ENCODE data around the gene FMNL2. TPM values are rescaled to one million over a fixed set of nuclear protein-coding genes. Genes with fewer than 3 reads are reported as not detected.

FMNL2 gene
- total and polyA plus RNA-seq, 2 experiments from 2014 or later, result 16.5 to 45.4 TPM

GRCh38 chr2:152529420-152530115 lies 194.6 kb downstream of the FMNL2 start:
- peaks cover 23% of the 10 kb centered on the region for H3K4me1 ChIP-seq (ENCODE audit: insufficient read depth)
- Mint-ChIP-seq H3K27me3 (ENCODE audit: insufficient read depth, low read depth, poor library complexity) (no peaks in the 10 kb centered on the region), H3K4me1 (peaks cover 39% of the 10 kb centered on the region), H3K36me3 (ENCODE audit: low read depth) (no peaks in the 10 kb centered on the region), H3K9me3 (no peaks in the 10 kb centered on the region), H3K4me3 (no peak overlapping the region), H3K27ac (peak overlapping the region; percentile 12; the same call in 1 of the 2 replicates)
- H2AFZ ChIP-seq, result no peak overlapping the region
- H3K4me2 ChIP-seq, result peak overlapping the region; percentile 57; the same call in 1 of the 2 replicates
- H3K9me2 ChIP-seq (ENCODE audit: insufficient read depth), result peaks cover 5% of the 10 kb centered on the region; the same call in 1 of the 2 replicates
- H3F3A ChIP-seq (replicated peaks; ENCODE audit: low read depth), result no peaks in the 10 kb centered on the region
- no peaks in the 10 kb centered on the region for H4K20me1 ChIP-seq (replicated peaks; ENCODE audit: insufficient read depth)
- no peak for DNase-seq (ENCODE audit: low spot score)
- ATAC-seq, result no peak
- peaks cover 41% of the 10 kb centered on the region for H3K79me2 ChIP-seq (replicated peaks; ENCODE audit: insufficient read depth)
- no peaks in the 10 kb centered on the region for H3K36me3 ChIP-seq (ENCODE audit: insufficient read depth)
- H3K27me3 ChIP-seq (ENCODE audit: insufficient read depth), result no peaks in the 10 kb centered on the region
- H3K4me3 ChIP-seq, result no peak overlapping the region
- no peak overlapping the region for H3K27ac ChIP-seq (ENCODE audit: low read depth)
- no peak for TF ChIP-seq ZNF114 (CRISPR knock-in tag; IDR thresholded peaks at IDR 0.05)

- peaks cover 38% of the 10 kb centered on the region for H3K79me2 ChIP-seq (replicated peaks; ENCODE audit: insufficient read depth)
- peaks cover 19% of the 10 kb centered on the region for H3K4me1 ChIP-seq (ENCODE audit: insufficient read depth)
- H3K4me3 Mint-ChIP-seq, result no peak overlapping the region
- TF ChIP-seq ZNF114 (CRISPR knock-in tag; IDR thresholded peaks at IDR 0.05) (no peak), EZH2phosphoT487 (IDR thresholded peaks at IDR 0.05; ENCODE audit: unreplicated experiment) (no peak), ZNF331 (CRISPR knock-in tag; IDR thresholded peaks at IDR 0.05; ENCODE audit: low read depth) (no peak), ETS1 (IDR thresholded peaks at IDR 0.05) (no peak), POLR2AphosphoS5 (IDR thresholded peaks at IDR 0.05; ENCODE audit: low read depth) (no peak), EZH2 (IDR thresholded peaks at IDR 0.05; ENCODE audit: low read depth, unreplicated experiment) (no peak), JUNB (IDR thresholded peaks at IDR 0.05; ENCODE audit: unreplicated experiment) (no peak)
- H3K9me2 ChIP-seq (ENCODE audit: insufficient read depth), result peaks cover 5% of the 10 kb centered on the region; the same call in 1 of the 2 replicates
- no peaks in the 10 kb centered on the region for H3K27me3 Mint-ChIP-seq (ENCODE audit: insufficient read depth, low read depth, poor library complexity)
- H3K27ac ChIP-seq (ENCODE audit: low read depth), result no peak overlapping the region
- DNase-seq (ENCODE audit: low spot score), result no peak
- H3K27me3 ChIP-seq (ENCODE audit: insufficient read depth), result no peaks in the 10 kb centered on the region
- H3K4me2 ChIP-seq, result no peak overlapping the region
- H3K9me3 Mint-ChIP-seq, result no peaks in the 10 kb centered on the region
- H2AFZ ChIP-seq, result no peak overlapping the region
- ATAC-seq, result no peak
- no peaks in the 10 kb centered on the region for H3F3A ChIP-seq (replicated peaks; ENCODE audit: low read depth)
- H3K4me1 Mint-ChIP-seq, result peaks cover 31% of the 10 kb centered on the region
- no peak overlapping the region for H3K4me3 ChIP-seq
- H3K27ac Mint-ChIP-seq, result no peak overlapping the region
- H3K36me3 Mint-ChIP-seq (ENCODE audit: low read depth), result no peaks in the 10 kb centered on the region
- peaks cover 5% of the 10 kb centered on the region; the same call in 1 of the 2 replicates for H4K20me1 ChIP-seq (replicated peaks; ENCODE audit: insufficient read depth)
- no peaks in the 10 kb centered on the region for H3K36me3 ChIP-seq (ENCODE audit: insufficient read depth)
Observed at GRCh38 chr2:152532241-152532640, 197.3 kb downstream of the FMNL2 start.

DNA sequence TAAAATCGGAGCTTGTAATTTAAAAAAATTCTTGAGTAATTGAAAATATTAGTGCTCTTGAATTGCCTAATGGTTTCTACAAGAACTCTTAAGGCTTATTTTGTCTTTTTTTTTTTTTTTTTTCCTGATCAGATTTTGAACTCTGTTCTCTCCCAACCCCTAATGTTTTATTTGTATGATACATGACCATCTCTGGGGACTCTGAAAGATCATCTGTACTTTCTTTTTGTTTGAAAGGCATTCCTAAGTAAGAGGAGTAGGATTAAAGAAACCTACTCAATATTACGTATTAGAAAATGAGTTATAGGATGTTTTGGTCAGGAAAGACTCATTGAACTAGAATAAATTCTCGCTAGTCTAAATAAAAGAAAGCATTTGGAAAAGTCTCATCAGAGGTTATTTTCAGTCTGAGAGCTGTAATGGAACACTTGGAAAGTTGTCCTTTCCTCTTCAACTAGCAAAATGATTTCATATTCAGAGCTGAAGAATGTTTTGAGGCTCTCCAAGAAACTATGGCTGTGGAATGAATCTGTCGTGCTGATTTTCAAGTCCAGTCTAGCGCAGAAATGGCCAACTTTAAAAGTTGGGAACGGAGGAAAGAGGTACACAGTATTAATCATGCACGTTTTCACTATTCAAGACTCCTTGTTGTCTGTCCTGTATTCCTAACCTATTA lies 199.6 kb downstream of the FMNL2 start:
- Mint-ChIP-seq H3K4me3 (no peak overlapping the region), H3K36me3 (ENCODE audit: low read depth) (no peaks in the 10 kb centered on the region), H3K27me3 (ENCODE audit: insufficient read depth, low read depth, poor library complexity) (no peaks in the 10 kb centered on the region), H3K9me3 (no peaks in the 10 kb centered on the region), H3K27ac (no peak overlapping the region), H3K4me1 (peaks cover 14% of the 10 kb centered on the region)
- Histone ChIP-seq H3K27me3 (ENCODE audit: insufficient read depth) (no peaks in the 10 kb centered on the region), H3K4me1 (ENCODE audit: insufficient read depth) (peaks cover 7% of the 10 kb centered on the region; the same call in 1 of the 2 replicates), H3K36me3 (ENCODE audit: insufficient read depth) (no peaks in the 10 kb centered on the region), H3K4me3 (no peak overlapping the region), H3K27ac (ENCODE audit: low read depth) (no peak overlapping the region), H4K20me1 (replicated peaks; ENCODE audit: insufficient read depth) (peaks cover 5% of the 10 kb centered on the region; the same call in 1 of the 2 replicates), H3K9me2 (ENCODE audit: insufficient read depth) (no peaks in the 10 kb centered on the region), H3K79me2 (replicated peaks; ENCODE audit: insufficient read depth) (peaks cover 47% of the 10 kb centered on the region), H3K4me2 (no peak overlapping the region), H3F3A (replicated peaks; ENCODE audit: low read depth) (no peaks in the 10 kb centered on the region), H2AFZ (no peak overlapping the region)
- no peak for ATAC-seq
- no peak for DNase-seq (ENCODE audit: low spot score)
- TF ChIP-seq, protein P1, sequence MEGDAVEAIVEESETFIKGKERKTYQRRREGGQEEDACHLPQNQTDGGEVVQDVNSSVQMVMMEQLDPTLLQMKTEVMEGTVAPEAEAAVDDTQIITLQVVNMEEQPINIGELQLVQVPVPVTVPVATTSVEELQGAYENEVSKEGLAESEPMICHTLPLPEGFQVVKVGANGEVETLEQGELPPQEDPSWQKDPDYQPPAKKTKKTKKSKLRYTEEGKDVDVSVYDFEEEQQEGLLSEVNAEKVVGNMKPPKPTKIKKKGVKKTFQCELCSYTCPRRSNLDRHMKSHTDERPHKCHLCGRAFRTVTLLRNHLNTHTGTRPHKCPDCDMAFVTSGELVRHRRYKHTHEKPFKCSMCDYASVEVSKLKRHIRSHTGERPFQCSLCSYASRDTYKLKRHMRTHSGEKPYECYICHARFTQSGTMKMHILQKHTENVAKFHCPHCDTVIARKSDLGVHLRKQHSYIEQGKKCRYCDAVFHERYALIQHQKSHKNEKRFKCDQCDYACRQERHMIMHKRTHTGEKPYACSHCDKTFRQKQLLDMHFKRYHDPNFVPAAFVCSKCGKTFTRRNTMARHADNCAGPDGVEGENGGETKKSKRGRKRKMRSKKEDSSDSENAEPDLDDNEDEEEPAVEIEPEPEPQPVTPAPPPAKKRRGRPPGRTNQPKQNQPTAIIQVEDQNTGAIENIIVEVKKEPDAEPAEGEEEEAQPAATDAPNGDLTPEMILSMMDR (conservative IDR thresholded peaks at IDR 0.05; ENCODE audit: low read depth in 2 of 2), result no peak
- TF ChIP-seq JUNB (IDR thresholded peaks at IDR 0.05; ENCODE audit: unreplicated experiment), result no peak
- TF ChIP-seq EZH2phosphoT487 (IDR thresholded peaks at IDR 0.05; ENCODE audit: unreplicated experiment), result no peak
- TF ChIP-seq STAT1 (IDR thresholded peaks at IDR 0.05; ENCODE audit: unreplicated experiment), result no peak
- TF ChIP-seq NANOG (IDR thresholded peaks at IDR 0.05; ENCODE audit: borderline replicate concordance), result no peak
- TF ChIP-seq REST (IDR thresholded peaks at IDR 0.05; ENCODE audit: unreplicated experiment), result no peak
- no peak for TF ChIP-seq ZNF331 (CRISPR knock-in tag; IDR thresholded peaks at IDR 0.05; ENCODE audit: low read depth)
- no peak for TF ChIP-seq ZNF114 (CRISPR knock-in tag; IDR thresholded peaks at IDR 0.05)
- TF ChIP-seq POLR2AphosphoS5 (IDR thresholded peaks at IDR 0.05; ENCODE audit: low read depth), result no peak
